HepG2 (cell line): ENCODE results near the gene CTNNA2.

Experiments
- CREB1 ChIP-seq, 2 experiments: fragments of 450-650 bp in 1 of 2; IDR thresholded peaks; 2 replicates each; pipeline ENCODE4 v1.6.1; 2016 to 2017; ENCODE audit warnings: control low read depth in 1 of 2, mild to moderate bottlenecking in 1 of 2, missing compliant biosample characterization in 1 of 2, missing genetic modification characterization in 1 of 2
- POLR2A ChIP-seq, 2 experiments: IDR thresholded peaks; 2 replicates each; pipeline ENCODE4 v1.6.1; 2011; ENCODE audit warnings: low read depth in 2 of 2, low read length in 2 of 2, mild to moderate bottlenecking in 1 of 2, moderate library complexity in 1 of 2; ENCODE audit not compliant: insufficient read depth in 1 of 2
- TAF15 ChIP-seq: fragments of 200-400 bp; formaldehyde crosslinking; IDR thresholded peaks from one replicate; pipeline ENCODE4 v1.6.1; 2018; ENCODE audit warnings: mild to moderate bottlenecking, low read depth, low read length; ENCODE audit not compliant: poor library complexity, severe bottlenecking
- ZBTB21 ChIP-seq: sonication (generic); formaldehyde crosslinking; IDR thresholded peaks from 2 replicates; pipeline ENCODE4 v1.4.0; 2020; ENCODE audit warnings: missing genetic modification reagents
- ZFP62 ChIP-seq: sonication (generic); formaldehyde crosslinking; IDR thresholded peaks from 2 replicates; pipeline ENCODE4 v1.4.0; 2020; ENCODE audit warnings: missing genetic modification reagents
- ZSCAN12 ChIP-seq: sonication (generic); formaldehyde crosslinking; IDR thresholded peaks from 2 replicates; pipeline ENCODE4 v1.9.0; 2021; ENCODE audit warnings: mild to moderate bottlenecking, missing genetic modification reagents
- TF ChIP-seq, protein P1 (sequence below): sonication (generic); formaldehyde crosslinking; IDR thresholded peaks from 2 replicates; pipeline ENCODE4 v1.5.0; 2020; ENCODE audit warnings: missing genetic modification reagents, mild to moderate bottlenecking, borderline replicate concordance
- TF ChIP-seq, protein P2 (sequence below): sonication (generic); formaldehyde crosslinking; IDR thresholded peaks from 2 replicates; pipeline ENCODE4 v1.9.0; 2021; ENCODE audit warnings: missing genetic modification reagents, mild to moderate bottlenecking, borderline replicate concordance
- TF ChIP-seq, protein P3 (sequence below), 2 experiments: fragments of 450-650 bp in 1 of 2; sonication (generic) in 1 of 2; formaldehyde crosslinking; IDR thresholded peaks; 2 replicates each; pipeline versions ENCODE4 v1.5.0 to v1.8.0; 2020 to 2022; ENCODE audit warnings: mild to moderate bottlenecking in 1 of 2, missing genetic modification reagents in 1 of 2

DNA sequence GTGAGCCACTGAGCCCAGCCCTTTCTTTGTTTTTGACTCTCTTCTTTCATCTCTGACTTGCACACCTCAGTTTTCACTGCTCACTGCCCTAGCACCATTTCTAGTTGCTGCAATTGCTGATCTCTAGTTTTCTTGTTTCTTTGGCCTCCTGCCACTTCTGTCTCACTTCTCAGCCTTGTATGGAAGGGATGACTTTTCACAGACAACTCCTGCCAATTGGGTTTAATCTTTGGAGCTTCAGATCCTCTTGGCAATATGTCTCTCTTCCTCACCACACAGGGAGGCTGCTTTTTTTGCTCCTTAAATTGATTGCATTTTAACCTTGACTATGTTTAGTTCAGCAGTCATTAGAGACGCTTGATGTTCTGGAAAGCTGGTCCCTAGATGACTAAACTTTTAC lies 323.1 kb downstream of the CTNNA2 start:
- TF ChIP-seq TAF15 (no peak), POLR2A (IDR thresholded peaks at IDR 0.05; ENCODE audit: insufficient read depth in 1 of 2, low read depth in 2 of 2, low read length in 2 of 2) (no peak), ZFP62 (CRISPR knock-in tag) (no peak), CREB1 (IDR thresholded peaks at IDR 0.05) (no peak), CREB1 (CRISPR knock-in tag; IDR thresholded peaks at IDR 0.05) (no peak), ZSCAN12 (CRISPR knock-in tag) (no peak), ZBTB21 (CRISPR knock-in tag) (no peak)
- TF ChIP-seq, protein P1, sequence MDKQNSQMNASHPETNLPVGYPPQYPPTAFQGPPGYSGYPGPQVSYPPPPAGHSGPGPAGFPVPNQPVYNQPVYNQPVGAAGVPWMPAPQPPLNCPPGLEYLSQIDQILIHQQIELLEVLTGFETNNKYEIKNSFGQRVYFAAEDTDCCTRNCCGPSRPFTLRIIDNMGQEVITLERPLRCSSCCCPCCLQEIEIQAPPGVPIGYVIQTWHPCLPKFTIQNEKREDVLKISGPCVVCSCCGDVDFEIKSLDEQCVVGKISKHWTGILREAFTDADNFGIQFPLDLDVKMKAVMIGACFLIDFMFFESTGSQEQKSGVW (CRISPR knock-in tag) = no peak
- TF ChIP-seq, protein P2, sequence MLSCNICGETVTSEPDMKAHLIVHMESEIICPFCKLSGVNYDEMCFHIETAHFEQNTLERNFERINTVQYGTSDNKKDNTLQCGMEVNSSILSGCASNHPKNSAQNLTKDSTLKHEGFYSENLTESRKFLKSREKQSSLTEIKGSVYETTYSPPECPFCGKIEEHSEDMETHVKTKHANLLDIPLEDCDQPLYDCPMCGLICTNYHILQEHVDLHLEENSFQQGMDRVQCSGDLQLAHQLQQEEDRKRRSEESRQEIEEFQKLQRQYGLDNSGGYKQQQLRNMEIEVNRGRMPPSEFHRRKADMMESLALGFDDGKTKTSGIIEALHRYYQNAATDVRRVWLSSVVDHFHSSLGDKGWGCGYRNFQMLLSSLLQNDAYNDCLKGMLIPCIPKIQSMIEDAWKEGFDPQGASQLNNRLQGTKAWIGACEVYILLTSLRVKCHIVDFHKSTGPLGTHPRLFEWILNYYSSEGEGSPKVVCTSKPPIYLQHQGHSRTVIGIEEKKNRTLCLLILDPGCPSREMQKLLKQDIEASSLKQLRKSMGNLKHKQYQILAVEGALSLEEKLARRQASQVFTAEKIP = no peak
- TF ChIP-seq, protein P3, sequence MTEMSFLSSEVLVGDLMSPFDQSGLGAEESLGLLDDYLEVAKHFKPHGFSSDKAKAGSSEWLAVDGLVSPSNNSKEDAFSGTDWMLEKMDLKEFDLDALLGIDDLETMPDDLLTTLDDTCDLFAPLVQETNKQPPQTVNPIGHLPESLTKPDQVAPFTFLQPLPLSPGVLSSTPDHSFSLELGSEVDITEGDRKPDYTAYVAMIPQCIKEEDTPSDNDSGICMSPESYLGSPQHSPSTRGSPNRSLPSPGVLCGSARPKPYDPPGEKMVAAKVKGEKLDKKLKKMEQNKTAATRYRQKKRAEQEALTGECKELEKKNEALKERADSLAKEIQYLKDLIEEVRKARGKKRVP (CRISPR knock-in tag; IDR thresholded peaks at IDR 0.05) = no peak
